GM19467 (cell line): Measurements from ENCODE around the gene OR9G4.

Source experiments
- ATAC-seq: cut with Tn5 transposase; IDR thresholded peaks from one replicate; pipeline ENCODE4 v1.9.1; 2021; ENCODE audit warnings: mild to moderate bottlenecking, moderate library complexity; ENCODE audit not compliant: unreplicated experiment

The OR9G4 gene

DNA sequence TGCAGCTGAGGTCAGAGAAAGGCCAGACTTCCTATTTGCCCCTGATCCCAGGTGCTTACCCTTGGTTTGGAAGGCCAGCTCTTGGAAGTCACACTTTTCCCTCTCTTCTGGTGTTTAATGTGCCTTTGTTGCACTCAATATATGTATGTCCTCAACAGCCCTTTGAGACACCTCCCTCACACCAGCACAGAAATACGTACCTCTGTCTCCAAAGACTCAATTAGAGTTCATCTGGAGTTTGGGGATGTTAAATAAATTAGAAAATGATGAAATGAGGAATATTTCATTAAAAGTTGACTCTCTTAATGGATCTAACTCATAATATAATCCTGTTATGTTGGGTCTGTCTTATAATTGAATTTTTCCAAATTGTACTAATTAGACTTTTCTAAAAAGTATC lies at the start of gene OR9G4:
Gene OR9G4, minus strand, starts transcription at position 101 of the 400 bp plus-strand sequence. CDS start 4,931 bp downstream, outside the sequence.
- ATAC-seq: no peak

DNA sequence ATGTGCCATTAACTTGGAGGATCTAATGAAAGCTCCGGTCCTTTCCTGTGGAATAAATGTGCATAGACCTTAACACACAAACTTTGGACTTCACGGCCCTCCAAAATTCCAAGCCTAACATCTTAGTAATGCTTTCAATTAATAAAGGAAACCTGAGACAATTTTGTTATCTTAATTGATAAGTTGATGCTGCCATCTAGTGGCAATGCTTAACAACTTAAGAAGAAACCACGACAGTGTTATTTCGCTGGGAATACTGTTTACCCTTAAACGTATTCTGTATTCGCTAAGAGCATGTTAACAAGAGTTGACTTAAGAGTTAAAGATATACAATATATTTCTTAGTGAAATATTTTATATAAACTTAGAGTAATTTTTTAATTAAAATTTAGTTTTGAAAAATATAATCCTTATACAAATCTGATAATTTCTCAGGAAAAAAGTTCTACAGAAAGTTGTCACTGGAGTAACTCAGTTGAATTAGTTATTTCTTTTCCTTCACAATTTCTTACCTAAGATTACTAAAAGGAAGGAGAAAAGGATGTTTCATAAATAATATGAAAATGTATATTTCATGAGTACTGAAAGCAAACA lies 35.0 kb upstream of the OR9G4 start:
- ATAC-seq: no peak

DNA sequence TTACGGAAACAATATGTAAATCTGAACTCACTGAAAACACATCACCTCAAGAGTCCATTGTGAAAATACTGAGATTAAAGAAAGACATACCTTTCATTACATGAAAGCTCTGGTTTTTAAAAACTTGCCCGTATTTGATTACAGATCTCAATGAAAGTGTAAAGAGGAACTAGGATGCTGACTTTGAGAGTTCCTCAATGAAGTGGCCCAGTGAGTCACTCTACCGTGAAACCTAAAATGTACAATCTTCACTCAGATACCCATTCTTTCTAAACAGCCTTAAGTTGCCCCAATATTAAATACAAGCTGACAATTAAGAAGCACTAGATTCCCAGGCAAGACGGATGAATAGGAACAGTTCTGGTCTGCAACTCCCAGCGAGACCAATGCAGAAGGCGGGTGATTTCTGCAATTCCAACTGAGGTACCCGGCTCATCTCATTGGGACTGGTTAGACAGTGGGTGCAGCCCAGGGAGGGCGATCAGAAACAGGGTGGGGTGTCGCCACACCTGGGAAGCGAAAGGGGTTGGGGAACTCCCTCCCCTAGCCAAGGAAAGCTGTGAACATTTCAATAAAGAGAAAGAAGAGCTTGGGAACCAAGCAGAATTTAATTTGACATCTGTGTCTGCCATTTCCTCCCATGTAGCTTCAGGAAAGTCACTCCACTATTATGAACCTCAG lies 33.8 kb upstream of the OR9G4 start:
- ATAC-seq: no peak

DNA sequence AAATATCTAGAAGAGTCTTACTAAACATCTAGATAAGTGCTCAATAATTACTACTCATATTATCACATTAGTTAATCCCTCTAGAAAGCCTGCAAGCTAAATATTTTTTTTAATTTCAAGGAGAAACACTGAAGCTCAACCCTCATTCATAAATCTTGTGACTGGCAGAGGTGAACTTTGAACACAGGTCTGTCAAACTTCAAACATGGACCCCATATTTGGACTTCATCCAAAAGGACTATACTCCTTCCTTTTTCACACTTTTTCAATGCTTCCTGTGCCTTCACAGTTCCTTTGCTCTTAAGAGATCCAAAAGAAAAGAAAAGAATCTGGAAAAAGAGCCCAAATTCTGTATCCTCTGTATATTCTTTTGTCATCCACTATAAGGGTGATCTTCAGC lies 28.3 kb upstream of the OR9G4 start:
- ATAC-seq: no peak

DNA sequence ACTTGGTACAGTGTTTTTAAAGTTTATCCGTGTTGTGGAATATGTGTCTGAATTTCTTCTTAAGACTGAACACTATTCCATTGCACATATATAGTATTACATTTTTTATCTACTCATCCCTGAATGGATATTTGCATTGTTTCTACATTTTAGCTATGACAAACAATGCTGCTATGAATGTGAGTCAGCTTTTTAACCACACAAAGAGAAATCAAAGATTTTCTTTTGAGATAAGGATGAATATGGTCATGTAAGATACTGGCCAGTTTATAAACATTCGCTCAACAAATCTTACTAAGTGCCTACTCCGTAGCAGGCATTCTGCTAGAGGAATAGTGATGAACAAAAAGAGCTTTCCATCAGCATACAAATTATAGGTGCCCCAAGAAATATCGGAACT lies 16.5 kb upstream of the OR9G4 start:
- ATAC-seq: no peak

DNA sequence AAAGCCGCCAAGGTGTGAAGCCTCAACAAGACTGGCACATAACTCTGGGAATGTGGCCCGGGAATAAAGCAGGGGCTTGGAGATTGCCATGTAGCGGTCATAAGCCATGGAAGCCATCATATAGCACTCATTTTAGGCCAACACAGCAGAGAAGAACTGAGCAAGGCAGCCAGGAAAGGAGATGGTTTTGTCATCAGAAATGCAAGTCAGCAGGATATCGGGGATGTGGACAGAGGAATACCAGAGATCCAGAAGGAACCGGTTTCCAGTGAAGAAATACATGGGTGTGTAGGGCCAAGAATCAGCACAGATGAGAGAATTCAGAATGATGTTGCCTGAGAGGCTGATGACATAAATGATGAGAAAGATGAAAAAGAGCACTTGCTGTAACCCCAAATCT lies 3.0 kb upstream of the OR9G4 start:
- no peak for ATAC-seq

DNA sequence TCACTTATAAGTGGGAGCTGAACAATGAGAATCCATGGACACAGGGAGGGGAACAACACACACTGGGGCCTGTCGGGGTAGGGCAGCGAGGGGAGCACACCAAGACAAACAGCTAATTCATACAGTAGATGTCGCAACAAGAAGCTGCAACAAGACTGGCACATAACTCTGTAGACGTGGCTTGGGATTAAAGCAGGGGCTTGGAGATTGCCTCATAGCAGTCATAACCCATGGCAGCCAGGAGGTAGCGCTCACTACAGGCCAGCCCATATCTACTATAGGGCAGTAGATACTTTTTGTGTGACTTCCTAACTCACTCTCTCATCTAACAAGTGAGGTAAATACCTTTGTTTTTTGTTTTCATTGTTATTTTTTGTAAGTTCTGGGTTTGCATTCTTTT lies 1.7 kb upstream of the OR9G4 start:
- ATAC-seq: no peak

DNA sequence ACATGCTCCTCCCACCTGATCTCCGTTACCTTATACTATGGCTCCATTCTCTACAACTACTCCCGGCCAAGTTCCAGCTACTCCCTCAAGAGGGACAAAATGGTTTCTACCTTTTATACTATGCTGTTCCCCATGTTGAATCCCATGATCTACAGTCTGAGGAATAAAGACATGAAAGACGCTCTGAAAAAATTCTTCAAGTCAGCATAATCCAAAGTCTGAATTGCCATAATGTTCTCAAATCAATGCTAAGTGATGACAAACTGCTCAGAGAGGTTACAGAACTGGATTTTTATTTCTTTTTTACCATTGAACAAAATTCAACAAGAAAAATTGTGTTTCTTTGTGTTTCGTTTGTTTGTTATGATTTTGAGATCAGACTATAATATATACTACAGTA lies 7.6 kb downstream of the OR9G4 start:
- ATAC-seq: no peak

DNA sequence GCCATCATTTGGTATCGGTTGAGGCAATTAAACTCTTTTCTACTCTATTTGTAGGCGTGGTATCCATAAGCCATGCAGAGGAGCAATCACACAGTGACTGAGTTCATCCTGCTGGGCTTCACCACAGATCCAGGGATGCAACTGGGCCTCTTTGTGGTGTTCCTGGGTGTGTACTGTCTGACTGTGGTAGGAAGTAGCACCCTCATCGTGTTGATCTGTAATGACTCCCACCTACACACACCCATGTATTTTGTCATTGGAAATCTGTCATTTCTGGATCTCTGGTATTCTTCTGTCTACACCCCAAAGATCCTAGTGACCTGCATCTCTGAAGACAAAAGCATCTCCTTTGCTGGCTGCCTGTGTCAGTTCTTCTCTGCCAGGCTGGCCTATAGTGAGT lies 8.4 kb downstream of the OR9G4 start:
- ATAC-seq: no peak

DNA sequence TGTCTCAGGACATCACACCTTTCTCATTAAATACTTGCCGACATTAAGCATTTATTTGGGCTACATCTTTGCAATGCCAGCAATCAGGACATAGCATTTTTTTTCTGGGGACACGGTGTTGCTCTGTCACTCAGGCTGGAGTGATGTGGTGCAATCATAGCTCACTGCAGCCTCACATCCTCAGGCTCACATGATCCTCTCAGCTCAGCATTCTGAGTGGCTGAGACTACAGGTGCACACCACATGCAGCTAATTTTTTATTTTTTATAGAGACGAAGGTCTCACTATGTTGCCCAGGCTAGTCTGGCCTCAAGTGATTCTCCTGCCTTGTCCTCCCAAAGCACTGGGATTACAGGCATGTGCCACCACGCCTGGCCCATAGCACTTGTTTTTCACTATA lies 28.0 kb downstream of the OR9G4 start:
- no peak for ATAC-seq

DNA sequence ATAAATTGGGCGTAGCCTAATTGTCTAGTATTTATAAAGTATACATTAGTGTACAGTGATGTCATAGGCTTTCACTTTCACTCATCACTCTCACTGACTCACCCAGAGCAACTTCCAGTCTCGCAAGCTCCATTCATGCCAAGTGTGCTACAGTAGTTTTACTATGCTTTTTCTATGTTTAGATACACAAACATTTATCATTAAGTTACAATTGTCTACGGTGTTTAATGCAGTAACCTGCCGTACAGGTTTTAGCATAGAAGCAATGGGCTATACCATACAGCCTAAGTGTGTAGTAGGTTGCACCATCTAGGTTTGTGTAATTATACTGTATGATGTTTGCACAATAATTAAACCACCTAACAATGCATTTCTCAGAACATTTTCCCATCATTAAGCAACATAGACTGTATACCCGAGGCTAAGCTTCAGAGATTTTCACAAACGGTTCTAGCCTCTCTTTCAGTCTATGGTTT lies 32.1 kb downstream of the OR9G4 start:
- no peak for ATAC-seq

DNA sequence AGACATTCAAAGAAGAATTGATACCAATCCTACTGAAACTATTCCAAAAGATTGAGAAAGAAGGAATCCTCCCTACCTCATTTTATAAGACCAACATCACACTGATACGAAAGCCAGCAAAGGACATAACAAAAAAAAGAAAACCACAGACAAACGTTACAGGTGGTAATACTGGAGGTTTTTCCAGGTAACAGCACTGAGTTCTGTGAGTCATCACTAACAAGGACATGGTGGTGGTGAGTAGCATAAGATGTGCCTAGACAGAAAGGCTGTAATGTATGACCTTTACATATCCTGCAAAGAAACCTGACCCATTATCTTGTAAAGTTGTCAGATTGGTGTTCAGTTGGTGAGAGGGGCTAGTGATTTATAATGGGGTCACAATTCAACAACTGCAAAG lies 34.3 kb downstream of the OR9G4 start:
- no peak for ATAC-seq

DNA sequence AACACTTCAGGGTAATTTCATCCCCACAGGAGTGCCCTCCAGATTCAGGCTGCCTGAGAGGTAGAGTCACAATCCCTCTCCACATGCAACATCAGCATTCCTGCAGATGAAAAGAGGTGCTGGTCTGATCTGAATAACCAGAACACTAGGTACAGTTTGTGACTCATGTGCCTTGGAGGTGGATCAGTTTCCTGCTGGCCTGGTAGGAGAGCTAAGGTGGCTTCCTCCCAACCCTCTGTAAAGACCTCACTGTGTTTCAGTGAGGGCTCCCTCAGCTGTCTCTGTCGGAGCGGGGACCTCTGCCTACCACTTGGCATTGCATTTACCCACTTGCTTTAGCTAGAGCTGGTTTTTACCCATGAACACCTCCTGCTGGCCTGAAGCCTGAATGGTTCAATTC lies 42.0 kb downstream of the OR9G4 start:
- no peak for ATAC-seq

DNA sequence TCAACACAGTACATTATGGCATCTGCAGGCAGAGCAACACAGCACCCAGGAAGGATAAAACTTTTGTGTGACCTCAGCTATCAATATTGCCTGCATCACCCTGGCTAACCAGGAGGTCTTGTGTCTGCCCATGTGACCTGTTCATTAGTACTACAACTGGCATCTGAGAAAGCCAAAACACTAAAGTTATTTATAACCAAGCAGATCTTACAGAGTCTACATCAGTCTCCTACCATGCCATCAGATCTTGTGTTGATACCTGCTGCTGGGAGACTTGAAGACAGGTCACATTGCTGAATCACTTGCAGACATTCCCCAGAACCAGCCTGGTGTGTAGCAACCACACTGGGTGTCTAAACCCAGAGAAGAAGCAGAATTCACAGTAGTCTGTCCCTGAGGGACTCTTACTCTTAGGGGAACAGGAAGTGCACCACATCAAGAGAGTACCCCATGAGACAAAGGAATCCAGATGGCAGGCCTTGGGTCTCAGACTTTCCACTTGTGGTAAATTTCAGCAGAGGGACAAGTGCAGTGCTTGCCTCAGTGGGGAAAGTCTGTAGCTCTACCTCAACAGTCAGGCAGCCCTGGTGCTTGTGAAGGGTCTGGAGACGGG lies 42.6 kb downstream of the OR9G4 start:
- ATAC-seq: no peak

DNA sequence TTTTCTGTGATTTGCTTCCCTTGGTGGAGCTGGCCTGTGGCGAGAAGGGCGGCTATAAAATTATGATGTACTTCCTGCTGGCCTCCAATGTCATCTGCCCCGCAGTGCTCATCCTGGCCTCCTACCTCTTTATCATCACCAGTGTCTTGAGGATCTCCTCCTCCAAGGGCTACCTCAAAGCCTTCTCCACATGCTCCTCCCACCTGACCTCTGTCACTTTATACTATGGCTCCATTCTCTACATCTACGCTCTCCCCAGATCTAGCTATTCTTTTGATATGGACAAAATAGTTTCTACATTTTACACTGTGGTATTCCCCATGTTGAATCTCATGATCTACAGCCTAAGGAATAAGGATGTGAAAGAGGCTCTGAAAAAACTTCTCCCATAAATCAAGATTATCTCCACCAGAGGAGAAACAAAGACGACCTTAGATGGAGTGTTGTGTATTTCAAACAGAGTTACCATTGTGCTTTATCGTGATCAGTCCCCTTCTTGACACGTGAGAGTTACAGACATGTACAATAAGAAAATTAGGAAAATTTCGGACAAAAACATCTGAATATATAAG lies 47.5 kb downstream of the OR9G4 start:
- ATAC-seq: no peak

DNA sequence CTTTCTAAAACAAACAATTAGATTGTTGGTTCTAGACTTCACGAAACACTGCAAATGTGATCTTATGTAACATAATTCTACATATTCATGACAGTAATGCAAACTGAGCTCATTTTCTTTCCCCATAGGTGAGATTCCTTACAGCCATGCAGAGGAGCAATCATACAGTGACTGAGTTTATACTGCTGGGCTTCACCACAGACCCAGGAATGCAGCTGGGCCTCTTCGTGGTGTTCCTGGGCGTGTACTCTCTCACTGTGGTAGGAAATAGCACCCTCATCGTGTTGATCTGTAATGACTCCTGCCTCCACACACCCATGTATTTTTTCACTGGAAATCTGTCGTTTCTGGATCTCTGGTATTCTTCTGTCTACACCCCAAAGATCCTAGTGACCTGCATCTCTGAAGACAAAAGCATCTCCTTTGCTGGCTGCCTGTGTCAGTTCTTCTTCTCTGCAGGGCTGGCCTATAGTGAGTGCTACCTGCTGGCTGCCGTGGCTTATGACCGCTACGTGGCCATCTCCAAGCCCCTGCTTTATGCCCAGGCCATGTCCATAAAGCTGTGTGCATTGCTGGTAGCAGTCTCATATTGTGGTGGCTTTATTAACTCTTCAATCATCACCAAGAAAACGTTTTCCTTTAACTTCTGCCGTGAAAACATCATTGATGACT lies 48.1 kb downstream of the OR9G4 start:
- no peak for ATAC-seq

DNA sequence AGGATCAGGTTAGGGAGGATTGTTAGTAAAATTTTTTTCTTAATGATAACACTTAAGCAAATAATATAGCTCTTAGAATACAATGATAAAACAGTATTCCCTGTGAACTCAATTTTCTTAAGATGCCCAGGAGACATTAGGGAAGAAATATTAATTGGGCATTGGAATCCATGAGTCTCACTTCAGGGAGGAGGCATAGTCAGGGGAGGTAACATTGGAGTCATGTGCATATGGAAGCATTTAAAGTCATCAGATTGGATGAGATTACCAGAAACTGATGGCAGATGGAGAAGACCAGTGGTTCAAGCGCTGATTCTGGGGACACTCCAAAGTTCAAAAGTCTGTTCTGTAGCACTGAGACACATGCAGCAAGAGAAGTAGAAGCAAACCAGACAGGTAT lies 49.7 kb downstream of the OR9G4 start, which contains the start of gene OR9G1:
Gene OR9G1, plus strand, starts transcription at position 301 of the 400 bp plus-strand sequence. CDS start 1,293 bp downstream, outside the sequence.
- no peak for ATAC-seq

DNA sequence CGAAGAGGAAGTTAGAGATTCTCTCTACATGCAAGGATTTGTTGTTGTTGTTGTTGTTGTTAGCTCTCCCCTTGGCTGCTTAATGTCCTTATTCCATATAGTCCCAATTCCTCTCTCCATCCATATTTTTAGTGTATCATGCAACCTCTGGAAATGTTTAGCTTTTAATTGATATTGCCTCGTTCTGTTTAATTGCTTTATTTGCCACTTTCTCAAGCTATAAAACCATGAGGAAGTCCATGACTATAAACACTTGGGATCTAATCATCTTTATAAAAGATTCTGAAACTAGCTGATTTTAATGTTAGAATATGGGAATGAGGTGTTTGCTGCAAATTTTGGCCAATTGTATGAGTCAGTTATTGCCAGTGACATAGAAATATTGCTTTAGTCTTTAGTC lies 55.1 kb downstream of the OR9G4 start:
- no peak for ATAC-seq
